Sigmoid colon (tissue), 7 donors: ENCODE measurements around the gene TMEM256. TPM values are rescaled to one million over a fixed set of nuclear protein-coding genes. Genes with fewer than 3 reads are reported as not detected.

Experiments
- DNase-seq: peaks from one replicate; pipeline ENCODE4 v3.0.0-alpha.2; 2019
- H3K27ac ChIP-seq, 4 donors: fragments of 200-600 bp; sonication (generic); one replicate each; pipeline ENCODE4 v1.5.1; 2016 to 2019; ENCODE audit warnings: mild to moderate bottlenecking in 1 of 4
- H3K27me3 ChIP-seq, 3 donors: fragments of 200-600 bp; sonication (generic); one replicate each; pipeline ENCODE4 v1.5.1; 2019; ENCODE audit warnings: mild to moderate bottlenecking in 1 of 3
- H3K36me3 ChIP-seq, 4 donors: fragments of 200-600 bp; sonication (generic); one replicate each; pipeline ENCODE4 v1.5.1; 2016 to 2019
- H3K4me1 ChIP-seq, 4 donors: fragments of 200-600 bp; sonication (generic); one replicate each; pipeline ENCODE4 v1.5.1; 2017 to 2019
- H3K4me3 ChIP-seq, 4 donors: fragments of 200-600 bp; sonication (generic); one replicate each; pipeline ENCODE4 v1.5.1; 2017 to 2019; ENCODE audit warnings: mild to moderate bottlenecking in 2 of 4, moderate library complexity in 1 of 4
- H3K9me3 ChIP-seq, 4 donors: fragments of 200-600 bp in 3 of 4; sonication (generic) in 3 of 4; one replicate each; pipeline versions ENCODE4 v1.5.1 to v1.6.1; 2013 to 2019
- CTCF ChIP-seq, 4 experiments: fragments of 450-650 bp in 3 of 4; fragments of 200-600 bp in 1 of 4; IDR thresholded peaks; one replicate each; pipeline ENCODE4 v1.5.1; 2016 to 2019; ENCODE audit warnings: antibody characterized with exemption in 4 of 4, mild to moderate bottlenecking in 3 of 4, moderate library complexity in 2 of 4
- EP300 ChIP-seq, 4 donors: sonication (generic); formaldehyde crosslinking; IDR thresholded peaks; one replicate each; pipeline ENCODE4 v1.6.1; 2017; ENCODE audit warnings: antibody characterized with exemption in 4 of 4
- POLR2A ChIP-seq, 2 donors: fragments of 450-650 bp; IDR thresholded peaks; one replicate each; pipeline ENCODE4 v1.6.1; 2016; ENCODE audit warnings: antibody characterized with exemption in 2 of 2, mild to moderate bottlenecking in 2 of 2, moderate library complexity in 2 of 2
- POLR2AphosphoS5 ChIP-seq, 4 donors: sonication (generic); formaldehyde crosslinking; IDR thresholded peaks; one replicate each; pipeline ENCODE4 v1.6.1; 2017; ENCODE audit warnings: antibody characterized with exemption in 4 of 4
- WGBS, 2 donors: extraction: QIAGEN DNeasy Blood & Tissue Kit; methylation state at CpG; one replicate each; pipeline ENCODE4 v1.1.7; 2013; 5-methylcytosine and 5-hydroxymethylcytosine counted together
- intact Hi-C: fragments of 100-400 bp; cut with DNase I; formaldehyde crosslinking; loops from one replicate; pipeline ENCODE4 v1.15.1; 2023
- polyA plus RNA-seq, 3 donors: library from polyadenylated mRNA; stranded (reverse); fragments of 200-250 nt; gene quantifications; one replicate each; pipeline ENCODE4 v1.2.3, GENCODE V29; 2013
- total RNA-seq, 4 donors: library from RNA; depleted of rRNA; stranded (reverse); fragments of >200 nt; gene quantifications; one replicate each; pipeline ENCODE4 v1.1.0, GENCODE V29; 2016
- donor health status: healthy with polysubstance abuse.
- donor health status: Bipolar disorder and iron deficiency.
- donor health status: healthy.

TMEM256 gene
- total and polyA plus RNA-seq, 7 donors: 19.0 to 357 (median 150) TPM

GRCh38 chr17:7383742-7384488 lies 20.0 kb downstream of the TMEM256 start:
- WGBS, 2 donors: 33 to 77% methylated on average over 65 of the region's 65 CpGs
- no peak for TF ChIP-seq CTCF (IDR thresholded peaks at IDR 0.05)
- no peak for TF ChIP-seq POLR2A (IDR thresholded peaks at IDR 0.05)
- peak in 2 of 4 donors; percentile 7 to 21 for TF ChIP-seq POLR2AphosphoS5 (IDR thresholded peaks at IDR 0.05)
- TF ChIP-seq EP300 (IDR thresholded peaks at IDR 0.05): no peak
- peak overlapping the region; percentile 12 to 49 (median 44) for H3K4me3 ChIP-seq
- H3K27me3 ChIP-seq: no peaks in the 10 kb centered on the region
- intact Hi-C loops: loop anchor here (5.0 kb wide), 1 partner anchor 178 kb away; the partner anchor contains the start of gene SENP3
- peaks cover 0 to 11% (median 3%) of the 10 kb centered on the region in 4 donors for H3K36me3 ChIP-seq
- H3K27ac ChIP-seq: peak overlapping the region; percentile 48 to 55 (median 50)
- DNase-seq: peak; percentile 72
- H3K4me1 ChIP-seq: peaks cover 2 to 34% (median 30%) of the 10 kb centered on the region in 4 donors
- H3K9me3 ChIP-seq: no peaks in the 10 kb centered on the region

- Histone ChIP-seq H3K27ac (peak overlapping the region in 1 of 4 donors; percentile 48), H3K27me3 (no peaks in the 10 kb centered on the region), H3K4me1 (peaks cover 2 to 34% (median 30%) of the 10 kb centered on the region in 4 donors), H3K9me3 (no peaks in the 10 kb centered on the region), H3K36me3 (peaks cover 0 to 8% (median 2%) of the 10 kb centered on the region in 4 donors), H3K4me3 (peak overlapping the region in 3 of 4 donors; percentile 39 to 49 (median 48))
- 87 to 94% methylated on average over 11 of the region's 11 CpGs for WGBS, 2 donors
- no peak for DNase-seq
- intact Hi-C loops: loop anchor here (5.0 kb wide), 1 partner anchor 179 kb away; the partner anchor contains the start of gene SENP3
- no peak for TF ChIP-seq POLR2AphosphoS5 (IDR thresholded peaks at IDR 0.05)
- TF ChIP-seq EP300 (IDR thresholded peaks at IDR 0.05): no peak
- TF ChIP-seq POLR2A (IDR thresholded peaks at IDR 0.05): no peak
- TF ChIP-seq CTCF (IDR thresholded peaks at IDR 0.05): no peak
These were observed 20.5 kb downstream of the TMEM256 start for GRCh38 chr17:7383371-7383741.

GRCh38 chr17:7382901-7383300 lies 21.0 kb downstream of the TMEM256 start:
- Histone ChIP-seq H3K9me3 (no peaks in the 10 kb centered on the region), H3K27ac (no peak overlapping the region), H3K36me3 (peaks cover 0 to 4% (median under 1%) of the 10 kb centered on the region in 4 donors), H3K27me3 (no peaks in the 10 kb centered on the region), H3K4me3 (no peak overlapping the region), H3K4me1 (peaks cover 2 to 34% (median 30%) of the 10 kb centered on the region in 4 donors)
- intact Hi-C loops: loop anchor here (5.0 kb wide), 1 partner anchor 179 kb away; the partner anchor contains the start of gene SENP3
- TF ChIP-seq EP300 (IDR thresholded peaks at IDR 0.05) (no peak), CTCF (IDR thresholded peaks at IDR 0.05) (no peak), POLR2AphosphoS5 (IDR thresholded peaks at IDR 0.05) (no peak), POLR2A (IDR thresholded peaks at IDR 0.05) (no peak)
- DNase-seq: no peak
- 94 to 95% methylated on average over 10 of the region's 10 CpGs for WGBS, 2 donors

- H3K27me3 ChIP-seq: no peaks in the 10 kb centered on the region
- H3K9me3 ChIP-seq: no peaks in the 10 kb centered on the region
- DNase-seq: peak; percentile 86
- 2 to 6% methylated on average over 52 of the region's 52 CpGs for WGBS, 2 donors
- TF ChIP-seq POLR2A (IDR thresholded peaks at IDR 0.05): peak in 1 of 2 donors; percentile 52
- no peak for TF ChIP-seq EP300 (IDR thresholded peaks at IDR 0.05)
- peak in 3 of 4 donors; percentile 48 to 83 (median 53) for TF ChIP-seq POLR2AphosphoS5 (IDR thresholded peaks at IDR 0.05)
- no peak for TF ChIP-seq CTCF (IDR thresholded peaks at IDR 0.05)
- peak within 1 kb of the TSS; percentile 15 to 54 (median 50) for H3K4me3 ChIP-seq
- peak within 1 kb of the TSS; percentile 64 to 77 (median 69) for H3K27ac ChIP-seq
- no peaks in the 10 kb centered on the region for H3K36me3 ChIP-seq
- H3K4me1 ChIP-seq: peaks cover 2 to 34% (median 30%) of the 10 kb centered on the region in 4 donors
- intact Hi-C loops: loop anchor here (5.0 kb wide), 1 partner anchor 181 kb away; the partner anchor contains the start of gene SENP3
These were observed 22.8 kb downstream of the TMEM256 start, which contains the start of gene TNK1 for GRCh38 chr17:7380855-7381683. Gene TNK1, plus strand, starts transcription at chr17:7381089. Its CDS starts 1,838 bp downstream, at chr17:7382927.
